CD4-positive, alpha-beta memory T cell (primary cell): ENCODE data around the gene MPV17L2. TPM values are rescaled to one million over a fixed set of nuclear protein-coding genes. Genes with fewer than 3 reads are reported as not detected.

Source experiments
- CTCF ChIA-PET: fragments of 350-600 bp; sonication (Branson Sonifier 250); formaldehyde crosslinking; loops from one replicate; lab custom pipeline; 2021; ENCODE audit warnings: inconsistent platforms; ENCODE audit not compliant: partially characterized antibody; lab: Charles Lee
- POLR2A ChIA-PET: fragments of 350-600 bp; sonication (Branson Sonifier 250); formaldehyde crosslinking; loops from one replicate; lab custom pipeline; 2021; ENCODE audit not compliant: partially characterized antibody; lab: Charles Lee
- DNase-seq, 5 donors: peaks; one replicate each; pipeline versions ENCODE4 v3.0.0 to v3.0.0-alpha.2; 2020 to 2022; ENCODE audit warnings: mixed read lengths in 1 of 5
- H3K27ac ChIP-seq: one replicate; pipeline ENCODE4 v1.7.0; 2013; ENCODE audit warnings: low read depth, low read length
- H3K27me3 ChIP-seq: 2 replicates; pipeline ENCODE4 v1.7.0; 2013; ENCODE audit warnings: mild to moderate bottlenecking, low read length, moderate library complexity; ENCODE audit not compliant: insufficient read depth
- H3K36me3 ChIP-seq: 2 replicates; pipeline ENCODE4 v1.7.0; 2013; ENCODE audit warnings: mild to moderate bottlenecking, low read length, moderate library complexity; ENCODE audit not compliant: insufficient read depth
- H3K4me1 ChIP-seq: 2 replicates; pipeline ENCODE4 v1.7.0; 2013; ENCODE audit warnings: mild to moderate bottlenecking, low read length, moderate library complexity; ENCODE audit not compliant: insufficient read depth
- H3K4me3 ChIP-seq, 2 donors: one replicate each; pipeline ENCODE4 v1.7.0; 2013; ENCODE audit warnings: low read length in 2 of 2, mild to moderate bottlenecking in 1 of 2
- H3K9me3 ChIP-seq, 2 donors: one replicate each; pipeline ENCODE4 v1.7.0; 2013; ENCODE audit warnings: low read length in 2 of 2, control low read depth in 1 of 2; ENCODE audit not compliant: control insufficient read depth in 1 of 2
- H3K27ac Mint-ChIP-seq, 7 donors: one replicate each; pipeline ENCODE4 v1.8.0; 2020 to 2021; ENCODE audit warnings: mixed read lengths in 7 of 7, mild to moderate bottlenecking in 6 of 7, inconsistent platforms in 3 of 7, moderate library complexity in 3 of 7
- H3K27me3 Mint-ChIP-seq, 2 donors: one replicate each; pipeline ENCODE4 v1.8.0; 2020 to 2021; ENCODE audit warnings: mixed read lengths in 2 of 2
- H3K36me3 Mint-ChIP-seq, 2 donors: one replicate each; pipeline ENCODE4 v1.8.0; 2020 to 2021; ENCODE audit warnings: mixed read lengths in 2 of 2, inconsistent platforms in 1 of 2, mild to moderate bottlenecking in 1 of 2
- H3K4me1 Mint-ChIP-seq, 4 donors: one replicate each; pipeline ENCODE4 v1.8.0; 2020 to 2021; ENCODE audit warnings: mixed read lengths in 4 of 4, mild to moderate bottlenecking in 1 of 4
- H3K4me3 Mint-ChIP-seq, 8 donors: one replicate each; pipeline ENCODE4 v1.8.0; 2020 to 2021; ENCODE audit warnings: mixed read lengths in 8 of 8, mild to moderate bottlenecking in 7 of 8, moderate library complexity in 6 of 8, inconsistent platforms in 3 of 8
- H3K9me3 Mint-ChIP-seq, 8 donors: one replicate each; pipeline ENCODE4 v1.8.0; 2020 to 2021; ENCODE audit warnings: mixed read lengths in 8 of 8, mild to moderate bottlenecking in 5 of 8, inconsistent platforms in 3 of 8, moderate library complexity in 1 of 8
- intact Hi-C: fragments of 100-400 bp; cut with micrococcal nuclease; formaldehyde crosslinking; loops from one replicate; pipeline ENCODE4 v1.15.1; 2023
- polyA plus RNA-seq, 2 donors: library from polyadenylated mRNA; unstranded; fragments of 300-500 nt; fragmentation: Illumina TruSeq; gene quantifications; one replicate each; pipeline ENCODE4 v1.2.3, GENCODE V29; 2021
- total RNA-seq, 2 experiments: library from RNA; stranded (reverse); gene quantifications; one replicate each; pipeline ENCODE4 v1.2.3, GENCODE V29; 2021

The MPV17L2 gene
- total and polyA plus RNA-seq, 4 experiments from 2014 or later: 7.6 to 13.7 (median 9.1) TPM

DNA sequence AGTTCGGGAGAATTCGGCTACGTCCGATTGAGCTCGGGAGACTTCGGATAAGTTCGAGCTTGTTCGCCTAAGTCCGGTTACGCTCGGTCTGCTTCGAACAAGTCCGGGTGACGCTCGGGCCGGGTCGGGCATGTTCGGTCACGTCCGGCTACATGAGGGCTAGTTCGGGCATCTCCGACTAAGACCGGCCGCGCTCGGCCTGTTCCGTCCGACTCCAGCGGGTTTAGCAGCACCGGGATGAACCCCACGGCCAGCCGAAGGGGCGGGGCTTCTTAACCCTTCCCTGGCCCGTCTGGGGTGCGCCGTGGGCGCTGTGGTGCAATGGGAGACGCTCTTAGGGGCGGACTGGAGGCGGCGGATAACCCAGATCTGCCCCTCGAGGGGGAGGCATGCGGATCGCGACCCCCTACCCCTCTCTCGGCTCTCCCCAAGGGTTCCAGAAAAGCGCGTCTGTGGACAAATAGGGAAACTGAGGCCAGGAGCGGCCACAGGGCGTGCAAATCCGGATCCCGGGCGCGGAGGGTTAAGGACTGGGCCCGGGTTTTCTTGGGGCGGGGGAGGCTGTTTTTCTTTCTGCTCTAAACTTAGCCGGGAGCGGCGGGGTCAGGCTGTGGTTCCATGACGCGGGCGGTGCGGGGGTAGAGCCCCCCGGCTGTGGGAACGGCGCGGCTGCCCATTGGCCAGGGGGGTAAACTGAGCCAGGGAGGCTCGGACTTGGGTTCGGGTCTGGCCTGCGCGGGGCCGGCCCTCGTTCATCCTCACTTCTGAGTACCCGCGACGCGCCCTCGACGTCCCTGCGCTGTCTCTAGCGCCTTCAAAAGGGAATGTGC, 31.7 kb downstream of the MPV17L2 start:
- peak overlapping the region; percentile 83 to 91 (median 90) for H3K4me3 Mint-ChIP-seq
- POLR2A ChIA-PET: interaction anchor here (0.9 to 2.6 kb wide), 5 partner anchors 9 to 193 kb away, joined by 3 to 17 read pairs (median 4); partner anchors contain the start of genes JUND and RAB3A
- H3K27me3 Mint-ChIP-seq: peaks cover 48 to 55% of the 10 kb centered on the region in 2 donors

DNA sequence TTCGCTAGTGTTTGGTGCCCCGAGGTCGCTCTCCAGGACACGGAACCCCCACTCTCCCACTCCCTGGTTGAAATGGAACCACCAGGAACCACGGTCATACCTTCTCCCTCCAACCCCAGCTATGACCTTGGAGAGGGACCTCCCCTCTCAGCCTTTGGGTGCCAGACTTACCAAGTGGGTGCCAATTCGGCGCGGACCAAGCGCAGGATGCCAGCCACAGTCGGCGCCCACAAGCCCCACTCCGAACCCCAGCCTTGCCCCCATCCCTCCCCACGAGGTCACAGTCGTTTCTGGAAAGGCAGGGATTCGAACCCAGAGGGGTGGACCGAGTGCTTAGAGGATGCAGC, 32.3 kb downstream of the MPV17L2 start:
- DNase-seq: no peak
- Mint-ChIP-seq H3K9me3 (peaks cover 0 to 2% (median 0%) of the 10 kb centered on the region in 8 donors), H3K36me3 (no peaks in the 10 kb centered on the region), H3K4me3 (peak overlapping the region in 3 of 8 donors; percentile 89 to 91 (median 90)), H3K4me1 (peaks cover 10 to 30% (median 19%) of the 10 kb centered on the region in 4 donors), H3K27ac (no peak overlapping the region), H3K27me3 (peaks cover 47 to 55% of the 10 kb centered on the region in 2 donors)
- intact Hi-C loops: loop anchor here (2.0 kb wide), 1 partner anchor 73 kb away; the partner anchor contains the start of gene PIK3R2
- peaks cover 26% of the 10 kb centered on the region for H3K27me3 ChIP-seq
- H3K4me3 ChIP-seq: no peak overlapping the region
- POLR2A ChIA-PET: interaction anchor here (2.6 kb wide), 1 partner anchor 56 kb away, joined by 10 read pairs; the partner anchor contains the start of gene JUND
- H3K27ac ChIP-seq: no peak overlapping the region
- CTCF ChIA-PET: no interaction called here
- H3K9me3 ChIP-seq: no peaks in the 10 kb centered on the region
- H3K4me1 ChIP-seq: peaks cover 26% of the 10 kb centered on the region
- H3K36me3 ChIP-seq: no peaks in the 10 kb centered on the region

More for the DNA sequence above, 31.7 kb downstream of the MPV17L2 start:
- intact Hi-C loops: loop anchor here (2.0 kb wide), 1 partner anchor 72 kb away; the partner anchor contains the start of gene PIK3R2
- peaks cover 26% of the 10 kb centered on the region for H3K4me1 ChIP-seq
- H3K27ac ChIP-seq: no peak overlapping the region
- DNase-seq: peak; percentile 79 to 83 (median 81)
- peaks cover 26% of the 10 kb centered on the region for H3K27me3 ChIP-seq
- H3K4me3 ChIP-seq: peak overlapping the region; percentile 28 to 45
- Mint-ChIP-seq H3K9me3 (peaks cover 0 to 3% (median 0%) of the 10 kb centered on the region in 8 donors), H3K4me1 (peaks cover 12 to 30% (median 22%) of the 10 kb centered on the region in 4 donors), H3K27ac (peak overlapping the region in 3 of 7 donors; percentile 66 to 77 (median 74)), H3K36me3 (no peaks in the 10 kb centered on the region)
- no peaks in the 10 kb centered on the region for H3K9me3 ChIP-seq
- CTCF ChIA-PET: interaction anchor here (0.6 to 1.4 kb wide), 8 partner anchors 15 to 161 kb away, joined by 3 to 8 read pairs (median 5); partner anchors contain the start of gene GDF15
- H3K36me3 ChIP-seq: no peaks in the 10 kb centered on the region

DNA sequence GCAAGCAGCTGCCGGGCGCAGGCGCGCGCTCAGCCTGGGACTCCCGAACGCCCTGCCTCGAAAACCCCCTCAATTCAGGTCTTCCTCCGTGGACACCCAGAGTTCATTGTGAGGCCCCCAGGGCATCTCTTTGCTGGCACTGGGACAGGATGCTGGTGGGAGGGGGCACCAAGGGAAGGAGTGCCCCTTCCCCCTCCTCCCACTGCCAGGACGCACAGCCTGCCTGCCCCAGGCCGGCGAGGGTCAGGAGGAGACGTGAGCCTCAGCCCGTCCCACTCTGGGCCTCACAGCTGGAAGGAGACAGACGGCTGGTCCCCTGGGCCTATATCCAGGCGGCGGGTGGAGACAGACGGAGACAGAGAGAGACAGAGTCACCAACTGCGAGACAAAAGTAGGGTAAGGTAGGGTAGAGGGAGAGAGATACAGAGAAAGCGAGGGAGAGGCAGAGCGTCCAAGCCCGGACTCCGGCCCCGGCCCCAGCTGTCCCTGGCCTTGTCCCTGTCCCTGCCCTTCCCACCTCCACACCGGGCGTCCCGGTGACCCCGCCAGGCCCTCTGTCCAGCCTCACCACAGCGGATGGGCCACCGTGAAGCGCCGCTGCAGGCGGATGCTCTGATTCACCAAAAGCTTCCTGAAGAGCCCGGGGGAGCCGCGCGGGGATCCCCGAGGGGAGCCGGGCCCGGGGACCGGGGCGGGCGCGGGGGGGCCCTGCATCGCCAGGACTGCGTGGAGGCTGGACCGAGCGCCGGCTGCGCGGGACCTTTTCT, 32.9 kb downstream of the MPV17L2 start, which contains the start of gene PDE4C:
Gene PDE4C, minus strand, starts transcription at position 737 of the 767 bp plus-strand sequence. Its CDS starts 23 bp downstream, at position 714.
- no peak within 1 kb of the TSS for H3K27ac Mint-ChIP-seq
- H3K36me3 Mint-ChIP-seq: peaks cover 0 to 4% of the 10 kb centered on the region in 2 donors
- intact Hi-C loops: loop anchor here (2.0 kb wide), 1 partner anchor 73 kb away; the partner anchor contains the start of gene PIK3R2
- H3K4me3 Mint-ChIP-seq: peak within 1 kb of the TSS in 4 of 8 donors; percentile 32 to 91 (median 90)
- H3K27me3 Mint-ChIP-seq: peaks cover 47 to 57% of the 10 kb centered on the region in 2 donors
- POLR2A ChIA-PET: no interaction called here
- Histone ChIP-seq H3K9me3 (no peaks in the 10 kb centered on the region), H3K27ac (no peak within 1 kb of the TSS), H3K4me3 (no peak within 1 kb of the TSS), H3K27me3 (peaks cover 26% of the 10 kb centered on the region), H3K4me1 (peaks cover 26% of the 10 kb centered on the region), H3K36me3 (no peaks in the 10 kb centered on the region)
- CTCF ChIA-PET: interaction anchor here (1.2 kb wide), 1 partner anchor 186 kb away, joined by 3 read pairs; no protein-coding TSS in a partner anchor
- DNase-seq: no peak
- peaks cover 0 to 2% (median 0%) of the 10 kb centered on the region in 8 donors for H3K9me3 Mint-ChIP-seq
- H3K4me1 Mint-ChIP-seq: peaks cover 10 to 30% (median 19%) of the 10 kb centered on the region in 4 donors

DNA sequence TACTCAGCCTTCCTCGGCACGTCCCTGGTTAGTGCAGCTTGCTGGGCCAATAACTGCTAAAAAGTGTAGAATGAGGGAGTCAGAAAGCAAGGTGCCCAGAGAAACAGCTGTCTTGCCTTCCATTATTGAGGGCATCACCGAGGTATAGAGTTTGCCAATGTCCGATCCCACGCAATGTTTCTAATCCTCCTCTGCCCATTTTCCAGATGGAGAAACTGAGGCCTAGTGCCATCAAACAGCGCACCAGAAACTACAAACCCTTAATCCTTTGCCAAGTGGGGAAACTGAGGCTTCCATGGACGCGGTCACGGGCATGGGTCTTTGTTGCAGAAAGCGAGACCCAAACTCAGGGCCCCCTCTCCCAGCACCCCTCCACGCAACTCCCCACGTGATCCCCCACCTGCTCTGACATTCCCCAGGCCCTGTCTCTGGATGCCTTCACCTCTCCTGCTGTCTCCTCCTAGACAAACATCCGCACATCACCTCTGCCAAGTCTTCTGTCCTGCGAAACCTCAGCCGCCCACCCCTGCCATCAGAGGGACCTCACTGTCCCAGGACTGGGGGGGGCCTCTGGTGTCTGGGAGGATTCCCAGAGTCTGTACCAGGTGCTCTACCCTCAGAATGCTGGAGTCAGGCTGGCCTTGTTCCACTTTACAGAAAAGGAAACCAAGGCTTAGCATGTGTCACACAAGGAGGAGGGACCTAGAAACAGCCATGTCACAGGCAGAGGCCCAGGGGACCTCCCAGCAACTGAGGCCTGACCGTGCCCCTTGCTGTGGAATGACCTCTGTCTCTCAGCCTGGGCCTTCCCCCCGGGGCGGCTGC, 34.1 kb downstream of the MPV17L2 start:
- Histone ChIP-seq H3K4me1 (peaks cover 26% of the 10 kb centered on the region), H3K27ac (no peak overlapping the region), H3K36me3 (no peaks in the 10 kb centered on the region), H3K4me3 (no peak overlapping the region), H3K9me3 (no peaks in the 10 kb centered on the region), H3K27me3 (peaks cover 32% of the 10 kb centered on the region)
- ChIA-PET CTCF (interaction anchor here (1.2 kb wide), 1 partner anchor 185 kb away, joined by 3 read pairs; no protein-coding TSS in a partner anchor), POLR2A (no interaction called here)
- peaks cover 0 to 4% of the 10 kb centered on the region in 2 donors for H3K36me3 Mint-ChIP-seq
- peak overlapping the region in 2 of 8 donors; percentile 32 to 35 for H3K4me3 Mint-ChIP-seq
- H3K9me3 Mint-ChIP-seq: peaks cover 0 to 2% (median 0%) of the 10 kb centered on the region in 8 donors
- no peak overlapping the region for H3K27ac Mint-ChIP-seq
- peaks cover 10 to 27% (median 18%) of the 10 kb centered on the region in 4 donors for H3K4me1 Mint-ChIP-seq
- peaks cover 49 to 54% of the 10 kb centered on the region in 2 donors for H3K27me3 Mint-ChIP-seq
- DNase-seq: no peak
- intact Hi-C loops: no loop called here

DNA sequence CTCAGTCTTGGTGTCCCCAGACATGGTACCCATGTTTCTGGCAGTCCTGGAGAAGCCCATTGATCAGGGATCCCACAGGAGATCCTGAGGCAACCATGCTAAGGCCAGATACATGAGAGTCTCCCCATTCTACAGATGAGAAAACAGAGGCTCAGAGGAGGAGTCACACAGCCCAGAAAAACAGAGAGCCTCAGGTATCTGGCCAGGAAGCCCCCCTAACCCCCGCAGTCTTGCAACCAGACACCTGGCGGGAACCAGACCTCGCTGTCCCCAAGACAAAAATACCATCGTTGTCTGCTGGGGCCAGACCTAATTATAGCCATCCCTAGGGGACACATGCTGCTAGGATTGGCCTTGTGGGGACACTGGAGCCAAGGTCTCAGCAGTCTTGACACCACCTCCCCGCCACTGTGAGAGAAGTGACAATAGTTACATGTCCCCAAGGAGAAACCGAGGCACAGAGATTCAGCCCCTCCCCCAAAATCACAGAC, 34.8 kb downstream of the MPV17L2 start:
- no peaks in the 10 kb centered on the region for H3K9me3 ChIP-seq
- Mint-ChIP-seq H3K9me3 (peaks cover 0 to 5% (median 1%) of the 10 kb centered on the region in 8 donors), H3K4me1 (peaks cover 10 to 29% (median 20%) of the 10 kb centered on the region in 4 donors), H3K27me3 (peaks cover 54 to 58% of the 10 kb centered on the region in 2 donors), H3K27ac (no peak overlapping the region), H3K4me3 (no peak overlapping the region), H3K36me3 (peaks cover 0 to 4% of the 10 kb centered on the region in 2 donors)
- intact Hi-C loops: no loop called here
- peaks cover 32% of the 10 kb centered on the region for H3K27me3 ChIP-seq
- H3K36me3 ChIP-seq: no peaks in the 10 kb centered on the region
- ChIA-PET CTCF (no interaction called here), POLR2A (no interaction called here)
- no peak overlapping the region for H3K27ac ChIP-seq
- H3K4me1 ChIP-seq: peaks cover 26% of the 10 kb centered on the region
- no peak for DNase-seq
- H3K4me3 ChIP-seq: no peak overlapping the region

DNA sequence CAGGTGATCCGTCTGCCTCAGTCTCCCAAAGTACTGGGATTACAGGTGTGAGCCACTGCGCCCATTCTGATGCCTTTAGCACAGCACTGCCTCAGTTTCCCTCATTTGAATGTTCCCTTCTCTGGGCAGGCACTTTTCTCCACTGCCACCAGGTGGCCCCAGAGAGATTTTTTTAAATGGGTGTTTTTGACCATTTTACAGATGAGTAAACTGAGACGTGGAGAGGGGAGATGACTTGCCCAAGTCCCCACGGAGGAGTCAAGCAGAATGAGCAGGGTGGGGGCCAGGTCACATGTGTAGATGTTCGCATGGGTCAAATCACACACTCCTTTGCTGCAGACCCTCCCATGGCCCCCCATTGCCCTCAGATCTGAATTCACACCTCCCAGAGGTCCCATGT, 36.5 kb downstream of the MPV17L2 start:
- H3K4me1 Mint-ChIP-seq: peaks cover 6 to 25% (median 15%) of the 10 kb centered on the region in 4 donors

More for the DNA sequence above, 36.5 kb downstream of the MPV17L2 start:
- no peak for DNase-seq
- no peak overlapping the region for H3K27ac Mint-ChIP-seq
- peaks cover 57 to 60% of the 10 kb centered on the region in 2 donors for H3K27me3 Mint-ChIP-seq
- Histone ChIP-seq H3K4me3 (no peak overlapping the region), H3K27ac (no peak overlapping the region), H3K4me1 (peaks cover 19% of the 10 kb centered on the region), H3K9me3 (no peaks in the 10 kb centered on the region), H3K27me3 (peaks cover 47% of the 10 kb centered on the region), H3K36me3 (no peaks in the 10 kb centered on the region)
- peak overlapping the region in 1 of 8 donors; percentile 20 for H3K4me3 Mint-ChIP-seq
- ChIA-PET CTCF (no interaction called here), POLR2A (no interaction called here)
- peaks cover 0 to 11% (median 6%) of the 10 kb centered on the region in 8 donors for H3K9me3 Mint-ChIP-seq
- intact Hi-C loops: no loop called here
- H3K36me3 Mint-ChIP-seq: peaks cover 0 to 4% of the 10 kb centered on the region in 2 donors
